Measurements from ENCODE around the gene MRPL18.
"Not testable (repeated sequence)": the region's sequence is repeated elsewhere in the genome, so short reads cannot be mapped to it uniquely, and the experiment has no call there.

MRPL18 gene

DNA sequence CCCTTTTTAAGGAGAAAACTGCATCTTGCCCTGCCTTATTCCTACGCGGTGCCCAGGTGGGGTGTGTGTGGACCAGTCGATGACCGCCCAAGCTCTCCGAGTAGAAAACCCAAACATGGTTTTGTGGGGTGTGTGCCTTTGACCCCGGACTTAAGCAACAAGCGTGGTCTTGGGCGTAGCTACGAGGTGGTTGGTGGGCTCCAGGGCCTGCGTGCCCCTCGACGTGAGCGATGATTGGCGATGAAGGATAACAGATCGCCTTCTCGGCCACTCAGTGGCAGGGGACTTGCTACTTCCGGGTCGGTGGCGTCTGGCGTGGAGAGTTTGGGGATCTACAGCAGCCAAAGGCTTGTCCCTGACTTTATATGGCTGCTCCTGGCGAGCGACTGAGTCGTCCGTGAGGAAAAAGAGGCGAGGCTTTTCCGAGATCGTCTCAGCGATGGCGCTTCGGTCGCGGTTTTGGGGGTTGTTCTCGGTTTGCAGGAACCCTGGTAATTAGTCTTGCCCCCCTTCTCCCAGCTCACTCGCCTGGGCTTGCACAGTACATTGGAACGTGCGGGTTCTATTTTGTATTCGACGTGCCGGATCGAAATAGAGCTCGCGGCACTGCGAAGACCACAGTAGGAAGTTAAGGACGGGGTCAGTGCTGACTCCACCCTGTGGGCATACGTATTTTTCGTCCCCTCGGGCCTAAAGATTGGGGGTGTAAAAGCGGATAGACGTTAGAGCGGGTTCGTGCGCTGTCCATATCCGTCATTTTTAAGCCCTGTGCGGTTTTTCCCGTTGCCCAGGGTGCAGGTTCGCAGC, at the start of gene MRPL18:
TSS of gene MRPL18 (plus strand) at position 319 of the 807 bp plus-strand sequence. CDS start at position 440, 121 bp downstream.
- DNase-seq, result peak; percentile 98

DNA sequence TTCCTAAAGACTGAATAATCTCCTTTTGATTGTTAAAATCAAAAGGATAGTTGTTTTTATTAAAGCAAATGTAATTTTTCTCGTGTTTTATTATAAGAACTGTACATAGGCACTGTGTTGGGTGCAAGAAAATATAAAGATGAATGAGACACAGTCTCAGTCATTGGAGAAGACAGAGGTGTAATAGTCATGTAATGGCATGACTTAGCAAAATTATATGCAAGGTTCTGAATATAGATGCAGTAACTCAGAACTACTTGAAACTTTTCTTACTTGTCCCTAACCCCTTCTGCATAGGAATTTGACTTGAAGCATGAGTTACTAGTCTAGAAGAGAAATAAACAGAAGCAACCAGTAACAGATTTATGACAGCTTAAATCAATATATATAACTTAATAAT, 48.1 kb upstream of the MRPL18 start:
- no peak for DNase-seq

DNA sequence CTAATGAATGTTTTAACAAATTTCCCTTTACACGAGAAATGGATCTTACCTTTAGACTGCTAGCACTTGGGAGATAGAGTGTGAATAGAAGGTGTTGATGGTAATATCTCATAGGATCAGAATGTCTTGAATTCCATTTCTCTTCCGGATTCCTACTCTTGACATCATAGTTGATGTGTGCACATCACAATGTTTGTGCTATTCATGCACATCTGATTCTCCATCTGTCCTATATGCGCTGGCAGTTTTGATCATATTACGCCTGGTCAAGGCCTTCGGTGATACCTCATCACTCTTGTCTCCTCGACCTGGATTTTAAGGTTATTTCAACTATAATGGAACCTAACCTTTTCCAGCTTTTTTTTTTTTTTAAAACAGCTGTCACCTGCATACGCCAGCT, 45.2 kb upstream of the MRPL18 start:
- no peak for DNase-seq

DNA sequence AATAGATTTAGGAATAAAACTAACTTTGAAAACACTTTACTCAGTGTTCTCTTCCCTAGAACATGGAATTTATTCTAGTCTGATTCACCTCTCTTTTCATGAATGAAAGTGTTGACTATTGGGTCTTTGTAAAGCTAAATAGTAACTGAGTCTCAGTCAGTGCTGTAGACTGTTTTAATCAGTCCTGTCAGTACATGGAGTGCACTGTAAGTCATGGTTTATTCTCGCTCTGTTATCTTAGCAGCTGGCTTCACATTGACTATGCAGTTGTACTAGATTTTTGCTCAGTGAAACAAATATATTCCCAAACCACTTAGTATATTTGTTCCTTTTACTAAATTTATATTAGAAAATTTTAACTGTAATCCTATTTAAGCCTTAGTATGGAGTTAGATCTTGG, 43.5 kb upstream of the MRPL18 start:
- DNase-seq, result no peak

DNA sequence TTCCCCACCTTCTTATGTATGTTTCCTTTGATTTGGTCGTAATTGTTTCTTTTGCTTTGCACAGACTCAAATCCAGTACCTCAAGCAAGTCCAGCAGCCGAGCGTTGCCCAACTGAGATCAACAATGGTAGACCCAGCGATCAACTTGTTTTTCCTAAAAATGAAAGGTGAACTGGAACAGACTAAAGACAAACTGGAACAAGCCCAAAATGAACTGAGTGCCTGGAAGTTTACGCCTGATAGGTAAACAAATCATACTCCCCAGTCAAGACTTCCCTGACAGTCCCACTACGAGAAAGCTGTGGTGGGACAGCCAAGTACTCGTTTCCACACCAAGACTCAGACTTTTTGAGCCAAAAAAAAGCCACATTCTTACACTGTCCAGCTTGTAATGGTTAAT, 42.1 kb upstream of the MRPL18 start:
- DNase-seq, result not testable (repeated sequence)

DNA sequence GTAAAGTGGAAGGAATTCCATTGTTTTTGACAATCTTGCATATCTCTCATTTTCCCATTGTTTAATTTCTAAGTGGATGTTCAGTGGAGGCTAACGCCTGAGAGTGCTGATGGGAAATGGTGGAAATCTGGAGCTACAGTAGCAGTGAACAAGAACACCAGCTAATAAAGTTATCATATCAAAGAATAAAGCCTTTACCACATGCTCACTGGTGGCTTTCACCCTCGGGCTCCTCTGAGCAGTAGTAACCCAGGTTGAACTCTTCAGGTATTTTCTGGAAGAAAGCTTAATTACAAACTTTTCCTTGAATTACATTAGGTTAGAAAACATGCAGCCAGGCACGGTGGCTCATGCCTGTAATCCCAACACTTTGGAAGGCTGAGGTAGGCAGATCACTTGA, 38.8 kb upstream of the MRPL18 start:
- DNase-seq, result no peak

DNA sequence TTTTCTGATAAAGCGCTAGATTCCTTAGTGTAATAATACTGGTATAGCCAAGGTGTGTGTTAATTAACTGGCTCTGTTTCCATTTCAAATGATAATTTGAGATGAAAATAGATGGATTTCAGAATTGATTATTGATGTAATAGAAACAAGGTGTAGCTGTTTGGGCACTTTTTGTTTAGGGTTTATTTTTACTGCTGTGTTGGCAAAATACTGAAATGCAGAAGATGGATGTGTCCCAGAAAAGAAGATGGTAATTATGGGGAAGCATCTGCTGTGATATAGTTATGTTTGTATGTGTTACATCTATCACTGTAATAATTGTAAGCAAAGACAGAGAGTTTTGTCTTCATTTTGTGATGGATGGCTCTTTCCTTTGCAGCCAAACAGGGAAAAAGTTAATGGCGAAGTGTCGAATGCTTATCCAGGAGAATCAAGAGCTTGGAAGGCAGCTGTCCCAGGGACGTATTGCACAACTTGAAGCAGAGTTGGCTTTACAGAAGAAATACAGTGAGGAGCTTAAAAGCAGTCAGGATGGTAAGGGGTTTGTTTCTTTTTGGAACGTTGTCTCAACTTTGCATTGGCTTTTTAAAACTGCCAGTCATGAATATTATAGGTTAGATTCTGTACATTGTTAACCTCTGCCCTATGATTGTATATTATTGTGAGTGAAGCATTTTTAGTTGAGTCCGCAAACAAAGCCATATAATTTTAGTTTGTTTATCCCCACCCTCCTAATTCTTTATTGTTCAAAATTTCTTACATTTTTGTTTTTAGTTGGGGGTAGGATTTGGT, 37.0 kb upstream of the MRPL18 start:
- DNase-seq, result no peak

DNA sequence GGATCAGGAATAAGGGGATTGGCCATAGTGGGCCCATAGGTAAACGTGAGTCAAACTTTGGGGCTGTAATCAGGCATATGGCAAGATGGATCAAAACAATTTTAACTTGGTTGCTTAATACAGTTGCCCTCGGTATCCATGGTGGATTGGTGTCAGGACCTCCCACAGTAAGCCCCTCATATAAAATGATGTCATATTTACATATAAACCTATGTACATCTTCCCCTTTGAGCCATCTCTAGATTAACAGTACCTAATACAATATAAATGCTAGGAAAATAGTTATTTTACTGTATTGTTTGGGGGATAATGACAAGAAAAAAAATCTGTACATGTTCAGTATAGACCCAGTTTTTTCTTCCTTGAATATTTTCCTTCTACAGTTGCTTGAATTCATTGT, 35.9 kb upstream of the MRPL18 start:
- DNase-seq, result no peak

- no peak for DNase-seq
These were observed 35.0 kb upstream of the MRPL18 start for GRCh38 chr6:159754959-159755914.

- DNase-seq, result no peak
These were observed 33.8 kb upstream of the MRPL18 start for GRCh38 chr6:159756508-159756907.

DNA sequence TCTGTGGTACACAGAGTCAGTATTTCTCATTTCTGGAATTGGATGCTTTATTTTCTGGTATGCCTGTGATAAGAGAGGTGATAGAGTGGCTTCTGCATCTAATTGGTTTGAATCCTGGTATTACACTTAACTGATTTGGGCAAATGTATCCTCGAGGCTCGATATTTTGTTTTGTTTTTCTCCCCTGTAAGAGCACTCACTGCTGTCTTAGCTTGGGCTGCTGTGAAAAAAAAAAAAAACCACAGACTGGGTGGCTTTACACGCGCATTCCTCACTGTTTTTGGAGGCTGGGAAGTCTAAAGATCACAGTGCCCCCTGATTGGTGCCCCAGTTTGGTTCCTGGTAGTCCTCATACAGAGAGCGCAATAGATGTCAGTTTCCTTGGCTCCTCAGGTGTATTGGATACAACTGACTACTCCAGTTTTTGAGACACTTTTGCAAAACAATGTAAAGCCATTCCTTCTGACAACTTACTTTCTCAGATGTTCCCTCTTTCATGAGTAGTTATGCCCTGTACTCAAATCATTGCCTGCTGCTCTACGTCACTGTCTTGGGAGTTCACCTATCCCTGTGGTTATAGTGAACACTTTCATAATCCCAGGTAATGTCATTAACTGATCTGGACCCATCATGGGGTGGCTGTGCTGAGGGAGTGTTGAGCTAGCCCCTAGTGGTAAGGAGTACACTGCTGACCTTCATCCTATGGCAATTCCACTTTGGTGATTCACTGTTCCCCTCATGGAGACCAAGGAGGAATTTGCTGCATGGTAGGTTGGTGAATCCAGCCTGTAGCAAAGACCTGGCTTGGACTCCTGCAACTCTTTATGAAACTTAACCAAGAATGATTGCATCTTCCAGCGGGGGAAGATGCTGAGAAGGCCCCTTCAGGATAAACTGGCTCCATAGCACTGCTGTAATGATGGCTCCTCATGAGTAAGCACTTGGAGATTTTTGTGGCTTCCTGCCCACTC, 32.0 kb upstream of the MRPL18 start:
- DNase-seq, result no peak

DNA sequence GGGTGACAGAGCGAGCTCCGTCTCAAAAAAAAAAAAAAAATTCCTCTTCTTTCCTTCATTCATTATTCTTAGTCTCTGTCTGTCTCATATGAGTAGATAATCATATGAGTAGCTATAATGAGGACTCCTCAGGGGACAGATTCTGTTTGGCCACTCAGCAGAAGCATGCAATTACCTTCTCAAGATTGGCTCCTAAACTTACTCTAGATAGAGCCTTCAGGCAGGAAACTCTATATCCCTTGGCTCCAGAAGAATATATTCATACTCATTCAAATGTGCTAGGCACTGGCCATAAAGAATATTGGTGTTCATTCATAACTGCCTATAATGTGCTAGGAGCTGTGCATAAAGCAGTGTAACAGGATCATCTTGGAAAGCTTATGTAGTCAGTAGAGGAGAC, 30.6 kb upstream of the MRPL18 start:
- DNase-seq, result no peak

DNA sequence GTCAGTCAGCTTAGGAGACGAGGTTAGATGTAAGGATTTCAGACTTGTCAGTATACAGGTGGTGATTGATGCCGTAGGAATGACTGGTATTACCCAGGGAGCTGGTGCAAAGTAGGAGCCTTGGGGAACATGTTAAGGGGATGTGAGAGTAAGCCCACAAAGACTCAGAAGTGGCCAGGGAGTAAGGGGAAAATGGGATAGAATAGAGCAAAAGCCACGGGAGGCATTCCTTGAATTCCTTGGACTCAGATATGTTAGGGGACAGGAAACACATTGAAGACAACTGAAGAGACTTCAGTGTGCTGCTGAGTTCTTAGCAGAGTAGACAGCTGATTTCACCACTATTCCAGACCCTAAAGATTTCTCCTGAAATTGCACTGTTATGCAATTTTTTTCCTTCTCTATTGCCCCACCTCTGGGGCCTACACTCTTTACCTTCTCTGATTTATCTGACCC, 29.6 kb upstream of the MRPL18 start:
- DNase-seq, result no peak

- DNase-seq, result no peak
These were observed 29.0 kb upstream of the MRPL18 start for GRCh38 chr6:159761129-159761872.

- DNase-seq, result peak; percentile 98
These were observed 28.2 kb upstream of the MRPL18 start, which contains the start of gene ACAT2 for GRCh38 chr6:159761873-159762680. ACAT2 (plus strand) TSS chr6:159762045; CDS start chr6:159762088, 43 bp downstream.

DNA sequence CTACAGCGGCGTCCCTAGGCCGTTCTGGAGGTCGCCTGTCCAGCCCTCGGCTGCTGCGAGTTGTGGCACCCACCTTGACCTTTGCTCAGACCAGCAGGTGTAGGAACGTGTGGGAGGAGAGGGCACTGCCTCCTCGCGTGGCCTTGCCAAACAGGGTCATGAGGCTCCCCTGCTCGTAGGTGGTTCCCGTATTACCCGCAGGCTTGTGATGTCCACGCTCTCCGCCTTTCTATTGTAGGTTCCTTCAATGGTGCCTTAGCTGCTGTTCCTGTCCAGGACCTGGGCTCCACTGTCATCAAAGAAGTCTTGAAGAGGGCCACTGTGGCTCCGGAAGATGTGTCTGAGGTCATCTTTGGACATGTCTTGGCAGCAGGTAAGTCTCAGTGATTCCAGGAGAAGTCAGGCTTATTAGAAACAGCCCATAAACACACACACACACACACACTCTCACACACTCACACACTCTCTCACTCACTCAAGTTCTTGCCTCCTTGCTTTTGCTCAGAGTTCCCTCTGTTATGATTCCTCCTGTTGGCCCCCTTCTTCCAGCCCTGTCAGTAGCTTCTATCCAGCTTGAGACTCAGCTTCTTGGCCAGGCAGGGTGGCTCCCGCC, 27.5 kb upstream of the MRPL18 start:
- no peak for DNase-seq

DNA sequence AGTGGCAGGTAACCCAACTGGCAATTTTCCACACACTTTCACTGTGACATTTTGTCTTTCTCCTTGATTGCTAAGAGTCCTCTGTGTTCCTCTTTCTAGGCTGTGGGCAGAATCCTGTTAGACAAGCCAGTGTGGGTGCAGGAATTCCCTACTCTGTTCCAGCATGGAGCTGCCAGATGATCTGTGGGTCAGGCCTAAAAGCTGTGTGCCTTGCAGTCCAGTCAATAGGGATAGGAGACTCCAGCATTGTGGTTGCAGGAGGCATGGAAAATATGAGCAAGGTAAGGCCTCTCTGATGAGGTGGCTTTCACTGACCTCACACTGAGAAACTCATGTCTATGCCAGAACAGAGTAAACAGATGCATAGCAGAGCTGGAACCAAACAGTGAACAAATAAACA, 23.4 kb upstream of the MRPL18 start:
- DNase-seq, result no peak

- DNase-seq, result no peak
These were observed 20.8 kb upstream of the MRPL18 start for GRCh38 chr6:159769470-159769869.

DNA sequence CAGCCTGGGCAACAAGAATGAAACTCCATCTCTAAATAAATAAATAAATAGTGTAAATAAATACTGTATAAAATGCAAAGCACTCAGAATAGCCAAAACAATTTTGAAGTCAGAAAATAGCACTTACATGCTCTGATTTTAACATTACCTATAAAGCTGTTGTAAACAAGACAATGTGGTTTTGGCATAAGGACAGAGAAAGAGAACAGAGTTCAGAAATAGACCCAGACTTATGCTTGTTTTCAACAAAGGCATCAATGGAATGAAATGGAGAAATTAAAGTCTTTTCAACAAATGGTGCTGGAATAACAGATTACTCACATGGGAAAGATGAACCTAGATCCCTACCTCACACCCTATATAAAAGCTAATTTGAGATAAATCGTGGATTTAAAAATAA, 18.1 kb upstream of the MRPL18 start:
- DNase-seq, result no peak

Data from NCI-H774 (cell line).